GM12878 (cell line): ENCODE measurements around the gene NME7. TPM values are rescaled to one million over a fixed set of nuclear protein-coding genes. Genes with fewer than 3 reads are reported as not detected.

Source experiments
- ATAC-seq: fragments of 200-7000 bp; cut with Tn5 transposase; 3 replicates; pipeline ENCODE4 v1.9.1; 2020; ENCODE audit warnings: mild to moderate bottlenecking, moderate library complexity
- BruUV-seq: library from RNA; stranded (reverse); fragments of 400-500 nt; replicated peaks from 2 replicates; lab custom pipeline; 2021; lab: Mats Ljungman, UMichigan
- CTCF ChIA-PET: fragments of 300-600 bp; sonication (Branson Sonifier 250); formaldehyde crosslinking; extraction: SDS; loops from one replicate; lab custom pipeline; 2021; ENCODE audit warnings: inconsistent platforms; lab: Yijun Ruan, JAX
- POLR2A ChIA-PET: fragments of 350-600 bp; formaldehyde crosslinking; extraction: SDS; loops from one replicate; lab custom pipeline; 2021; ENCODE audit warnings: inconsistent platforms; lab: Charles Lee
- RAD21 ChIA-PET: fragments of 300-600 bp; sonication (Branson Sonifier 250); formaldehyde crosslinking; loops from one replicate; lab custom pipeline; 2023; ENCODE audit warnings: antibody characterized with exemption; ENCODE audit not compliant: unreplicated experiment; lab: Charles Lee
- SMC1A ChIA-PET: fragments of 300-600 bp; sonication (Branson Sonifier 250); formaldehyde crosslinking; loops from one replicate; lab custom pipeline; 2023; ENCODE audit not compliant: unreplicated experiment, uncharacterized antibody; lab: Charles Lee
- DNase-seq: peaks from one replicate; pipeline ENCODE4 v3.0.0-alpha.2; 2011; ENCODE audit warnings: low read depth, low spot score
- FAIRE-seq: peaks from 3 replicates; lab custom pipeline; 2011; peaks lifted over from hg19 to GRCh38; lab: Jason Lieb, UNC
- H2AFZ ChIP-seq: 2 replicates; pipeline ENCODE4 v1.6.0; 2011; ENCODE audit warnings: low read depth, low read length, control low read depth; ENCODE audit not compliant: control insufficient read depth
- H3K27ac ChIP-seq: 2 replicates; pipeline ENCODE4 v1.5.1; 2011; ENCODE audit warnings: control low read depth; ENCODE audit not compliant: control insufficient read depth, insufficient read depth
- H3K27me3 ChIP-seq, 2 experiments: replicated peaks in 1 of 2; 2 replicates each; pipeline versions ENCODE4 v1.6.0 to v1.6.1; 2011; ENCODE audit warnings: low read length in 1 of 2; ENCODE audit not compliant: control insufficient read depth in 2 of 2, insufficient read depth in 2 of 2
- H3K36me3 ChIP-seq, 2 experiments: 2 replicates each; pipeline ENCODE4 v1.5.1; 2011; ENCODE audit warnings: low read length in 1 of 2; ENCODE audit not compliant: control insufficient read depth in 2 of 2, insufficient read depth in 2 of 2
- H3K4me1 ChIP-seq: 2 replicates; pipeline ENCODE4 v1.6.1; 2011; ENCODE audit warnings: mild to moderate bottlenecking, low read length, moderate library complexity, mixed read lengths; ENCODE audit not compliant: control insufficient read depth, insufficient read depth
- H3K4me2 ChIP-seq: 2 replicates; pipeline ENCODE4 v1.6.0; 2011; ENCODE audit warnings: control low read depth; ENCODE audit not compliant: control insufficient read depth, insufficient read depth
- H3K4me3 ChIP-seq: fragments of 200-600 bp; sonication (generic); 2 replicates; pipeline ENCODE4 v1.5.1; 2016
- H3K79me2 ChIP-seq: 2 replicates; pipeline ENCODE4 v1.6.0; 2011; ENCODE audit warnings: low read length; ENCODE audit not compliant: control insufficient read depth, insufficient read depth
- H3K9ac ChIP-seq: 2 replicates; pipeline ENCODE4 v1.8.0; 2011; ENCODE audit warnings: low read length, control low read depth, mixed read lengths; ENCODE audit not compliant: control insufficient read depth, insufficient read depth
- H3K9me3 ChIP-seq: replicated peaks from 3 replicates; pipeline ENCODE4 v1.5.1; 2011; ENCODE audit warnings: mild to moderate bottlenecking, low read length; ENCODE audit not compliant: control insufficient read depth, insufficient read depth
- H4K20me1 ChIP-seq: 2 replicates; pipeline ENCODE4 v1.6.0; 2011; ENCODE audit not compliant: control insufficient read depth, insufficient read depth
- ASH2L ChIP-seq: fragments of 300-600, 200-600 bp; sonication (generic); IDR thresholded peaks from 2 replicates; pipeline ENCODE4 v1.6.1; 2017; ENCODE audit warnings: low read depth, mild to moderate bottlenecking, borderline replicate concordance
- CREB1 ChIP-seq: IDR thresholded peaks from 2 replicates; pipeline ENCODE4 v1.6.1; 2012; ENCODE audit warnings: low read depth, mild to moderate bottlenecking, inconsistent platforms
- HDGF ChIP-seq: fragments of 450-650 bp; IDR thresholded peaks from 2 replicates; pipeline ENCODE4 v1.6.1; 2016; ENCODE audit warnings: antibody characterized with exemption
- NR2F1 ChIP-seq: fragments of 450-650 bp; conservative IDR thresholded peaks from 2 replicates; pipeline ENCODE4 v1.6.1; 2017; ENCODE audit warnings: mild to moderate bottlenecking
- PML ChIP-seq: IDR thresholded peaks from 2 replicates; pipeline ENCODE4 v1.6.1; 2012; ENCODE audit warnings: low read length, inconsistent platforms
- RAD51 ChIP-seq: fragments of 450-650 bp; IDR thresholded peaks from 2 replicates; pipeline ENCODE4 v1.6.1; 2016; ENCODE audit warnings: moderate library complexity, mild to moderate bottlenecking, inconsistent platforms
- RB1 ChIP-seq: fragments of 450-650 bp; formaldehyde crosslinking; IDR thresholded peaks from 2 replicates; pipeline ENCODE4 v1.6.1; 2017; ENCODE audit warnings: mild to moderate bottlenecking, borderline replicate concordance
- RFX5 ChIP-seq: IDR thresholded peaks from 2 replicates; pipeline ENCODE4 v1.6.1; 2011; ENCODE audit warnings: low read depth, low read length, improper control_type of control experiment
- SMAD5 ChIP-seq: IDR thresholded peaks from 2 replicates; pipeline ENCODE4 v1.6.1; 2016; ENCODE audit warnings: antibody characterized with exemption, low read depth
- SMARCA5 ChIP-seq: fragments of 450-650 bp; IDR thresholded peaks from 2 replicates; pipeline ENCODE4 v1.6.1; 2017; ENCODE audit warnings: mild to moderate bottlenecking
- SREBF1 ChIP-seq: IDR thresholded peaks from 2 replicates; pipeline ENCODE4 v1.6.1; 2012; ENCODE audit warnings: mild to moderate bottlenecking, low read length
- WGBS: methylation state at CpG from one replicate; pipeline ENCODE4 v1.1.6; 2016; ENCODE audit warnings: low lambda C conversion rate; ENCODE audit not compliant: insufficient replicate concordance, insufficient coverage; ENCODE audit errors: missing lambda C conversion rate; 5-methylcytosine and 5-hydroxymethylcytosine counted together
- in situ Hi-C: fragments of 300-500 bp; cut with MboI; formaldehyde crosslinking; loops from 9 replicates; pipeline ENCODE4 v1.14.3; 2018; ENCODE audit warnings: mixed read lengths
- intact Hi-C: fragments of 100-400 bp; cut with micrococcal nuclease; formaldehyde crosslinking; loops from one replicate; pipeline ENCODE4 v1.14.2; 2022; ENCODE audit not compliant: unreplicated experiment
- polyA plus RNA-seq, 11 experiments: library from polyadenylated mRNA; depleted of rRNA in 4 of 11; unstranded in 6 of 11; stranded (reverse) in 5 of 11; fragments of >200 nt; fragmentation: Nextera tagmentation in 4 of 11; fragmentation: Illumina TruSeq in 1 of 11; extraction: Ambion mirVana in 4 of 11; extraction: Trizol in 1 of 11; gene quantifications; 1 replicate in 1 of 11; 2 replicates in 10 of 11; pipeline versions ENCODE4 v1.2.1 to v1.2.3, GENCODE V29; 2011 to 2016; ENCODE audit warnings: inconsistent platforms in 2 of 11, missing spikeins in 2 of 11, low read depth in 1 of 11
- total RNA-seq, 4 experiments: library from RNA; depleted of rRNA in 3 of 4; stranded (reverse); fragments of >200 nt in 3 of 4; fragmentation: Illumina TruSeq in 1 of 4; extraction: Trizol in 1 of 4; gene quantifications; 2 replicates each; pipeline versions ENCODE4 v1.2.1 to v1.2.3, GENCODE V29; 2013 to 2021

NME7 gene
- total and polyA plus RNA-seq, 10 of the 15 experiments (the other 5 are each of a cell fraction or from before 2014, with no cell fraction given) = 1.5 to 15.6 (median 7.2) TPM

DNA sequence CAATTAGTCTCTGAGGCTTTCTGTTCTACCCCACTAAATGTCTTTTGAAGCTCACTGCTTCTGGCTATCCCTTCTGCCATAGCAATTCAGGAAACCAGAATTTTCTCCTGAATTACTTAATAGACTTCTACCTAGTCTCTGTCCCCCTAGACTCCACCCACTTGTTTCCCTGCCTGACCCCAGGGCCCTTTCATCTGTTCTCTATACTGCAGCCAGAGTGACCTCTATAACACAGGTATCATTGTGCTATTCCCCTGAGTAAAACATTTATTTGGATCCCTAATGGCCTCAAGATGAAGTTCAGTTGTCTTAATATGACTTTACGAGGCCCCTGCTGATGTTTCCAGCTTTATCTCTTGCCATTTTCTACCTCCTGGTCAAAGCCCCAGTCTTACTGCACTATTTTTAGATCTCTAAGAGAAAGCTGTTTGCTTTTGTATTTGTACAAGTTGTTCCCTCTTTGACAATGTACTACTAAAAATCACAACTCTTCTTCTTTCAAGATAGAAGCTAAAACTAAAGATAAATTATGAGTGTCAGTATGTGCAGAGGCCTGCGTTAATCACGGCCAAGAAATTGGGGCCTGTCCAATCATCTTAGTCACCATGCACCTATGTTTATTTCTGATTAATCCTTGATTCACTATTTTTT lies 206.6 kb downstream of the NME7 start:
- RAD21 ChIA-PET = interaction anchor here (0.5 to 2.4 kb wide), 23 partner anchors 11 to 819 kb away, joined by 3 to 17 read pairs (median 4); no protein-coding TSS in a partner anchor
- DNase-seq (no peak), ATAC-seq (no peak), FAIRE-seq (no peak)
- intact Hi-C loops (loop anchor here (5.0 kb wide), 2 partner anchors 524 to 559 kb away; no protein-coding TSS in a partner anchor), in situ Hi-C loops (no loop called here)
- no peak overlapping the region for H3K4me3 ChIP-seq
- H3K4me2 ChIP-seq = no peak overlapping the region
- H4K20me1 ChIP-seq = no peaks in the 10 kb centered on the region
- H3K9me3 ChIP-seq = no peaks in the 10 kb centered on the region
- no peak overlapping the region for H2AFZ ChIP-seq
- TF ChIP-seq CREB1 (no peak), SREBF1 (no peak), NR2F1 (no peak), PML (no peak), SMARCA5 (no peak), RAD51 (no peak), HDGF (no peak), RB1 (no peak), SMAD5 (no peak), RFX5 (no peak), ASH2L (no peak)
- H3K27me3 ChIP-seq = no peaks in the 10 kb centered on the region
- peaks cover 12% of the 10 kb centered on the region; the same call in 1 of the 2 replicates for H3K4me1 ChIP-seq
- H3K9ac ChIP-seq = no peak overlapping the region
- H3K36me3 ChIP-seq = no peaks in the 10 kb centered on the region
- CTCF ChIA-PET = interaction anchor here (0.6 to 4.5 kb wide), 18 partner anchors 8 to 821 kb away, joined by 3 to 21 read pairs (median 4); no protein-coding TSS in a partner anchor
- 67% methylated on average over 3 of the region's 3 CpGs for WGBS
- SMC1A ChIA-PET = interaction anchor here (0.6 to 4.6 kb wide), 18 partner anchors 9 to 818 kb away, joined by 3 to 37 read pairs (median 5); no protein-coding TSS in a partner anchor
- no TSS peak for BruUV-seq
- POLR2A ChIA-PET = interaction anchor here (0.6 to 0.9 kb wide), 2 partner anchors 42 to 46 kb away, joined by 3 to 5 read pairs; no protein-coding TSS in a partner anchor
- H3K27ac ChIP-seq = no peak overlapping the region
- no peaks in the 10 kb centered on the region for H3K79me2 ChIP-seq
